Loucy (cell line): ENCODE data around the gene NID2.

Experiments
- H2AFZ ChIP-seq: fragments of 200-600 bp; sonication (generic); 2 replicates; pipeline ENCODE4 v1.6.0; 2016; ENCODE audit warnings: antibody characterized with exemption, mild to moderate bottlenecking, low read length, moderate library complexity
- H3F3A ChIP-seq: fragments of 200-600 bp; 2 replicates; pipeline ENCODE4 v1.6.0; 2016; ENCODE audit warnings: antibody characterized with exemption, low read depth, mild to moderate bottlenecking
- H3K27me3 ChIP-seq: fragments of 200-600 bp; sonication (generic); 2 replicates; pipeline ENCODE4 v1.6.1; 2014; ENCODE audit warnings: low read length, mild to moderate bottlenecking; ENCODE audit not compliant: insufficient read depth, poor library complexity, severe bottlenecking
- H3K36me3 ChIP-seq: fragments of 200-600 bp; sonication (generic); 2 replicates; pipeline ENCODE4 v1.6.1; 2016; ENCODE audit warnings: low read length; ENCODE audit not compliant: insufficient read depth
- H3K4me1 ChIP-seq: fragments of 200-600 bp; sonication (generic); 2 replicates; pipeline ENCODE4 v1.5.1; 2014; ENCODE audit warnings: low read length, mild to moderate bottlenecking; ENCODE audit not compliant: insufficient read depth, poor library complexity, severe bottlenecking
- H3K4me2 ChIP-seq: fragments of 200-600 bp; sonication (generic); 2 replicates; pipeline ENCODE4 v1.6.0; 2014; ENCODE audit warnings: antibody characterized with exemption, low read length, low read depth, mild to moderate bottlenecking; ENCODE audit not compliant: poor library complexity, severe bottlenecking
- H3K4me3 ChIP-seq: fragments of 200-600 bp; sonication (generic); 2 replicates; pipeline ENCODE4 v1.5.1; 2014; ENCODE audit warnings: low read length, mild to moderate bottlenecking, mixed read lengths; ENCODE audit not compliant: poor library complexity, severe bottlenecking
- H3K79me2 ChIP-seq: fragments of 200-600 bp; sonication (generic); 2 replicates; pipeline ENCODE4 v1.6.1; 2014; ENCODE audit warnings: low read length; ENCODE audit not compliant: insufficient read depth
- H3K9ac ChIP-seq: fragments of 200-600 bp; sonication (generic); 2 replicates; pipeline ENCODE4 v1.6.0; 2014; ENCODE audit warnings: mild to moderate bottlenecking, low read depth, low read length, moderate library complexity; ENCODE audit not compliant: poor library complexity, severe bottlenecking
- H3K9me2 ChIP-seq: fragments of 200-600 bp; sonication (generic); replicated peaks from 2 replicates; pipeline ENCODE4 v1.6.1; 2016; ENCODE audit warnings: low read depth, low read length, mixed read lengths
- H3K9me3 ChIP-seq: fragments of 200-600 bp; sonication (generic); 2 replicates; pipeline ENCODE4 v1.6.1; 2014; ENCODE audit warnings: mild to moderate bottlenecking, antibody characterized with exemption, low read length, low read depth; ENCODE audit not compliant: insufficient read depth
- H4K20me1 ChIP-seq: fragments of 200-600 bp; sonication (generic); 2 replicates; pipeline ENCODE4 v1.6.0; 2014; ENCODE audit warnings: antibody characterized with exemption, low read length, mild to moderate bottlenecking; ENCODE audit not compliant: insufficient read depth, poor library complexity, severe bottlenecking
- CTCF ChIP-seq: fragments of 200-600 bp; sonication (generic); conservative IDR thresholded peaks from 2 replicates; pipeline ENCODE4 v1.5.1; 2014; ENCODE audit warnings: mild to moderate bottlenecking, antibody characterized with exemption, low read length
- EZH2phosphoT487 ChIP-seq: fragments of 200-600 bp; IDR thresholded peaks from 2 replicates; pipeline ENCODE4 v1.6.1; 2018; ENCODE audit warnings: antibody characterized with exemption, mild to moderate bottlenecking, moderate library complexity, borderline replicate concordance

Gene NID2

DNA sequence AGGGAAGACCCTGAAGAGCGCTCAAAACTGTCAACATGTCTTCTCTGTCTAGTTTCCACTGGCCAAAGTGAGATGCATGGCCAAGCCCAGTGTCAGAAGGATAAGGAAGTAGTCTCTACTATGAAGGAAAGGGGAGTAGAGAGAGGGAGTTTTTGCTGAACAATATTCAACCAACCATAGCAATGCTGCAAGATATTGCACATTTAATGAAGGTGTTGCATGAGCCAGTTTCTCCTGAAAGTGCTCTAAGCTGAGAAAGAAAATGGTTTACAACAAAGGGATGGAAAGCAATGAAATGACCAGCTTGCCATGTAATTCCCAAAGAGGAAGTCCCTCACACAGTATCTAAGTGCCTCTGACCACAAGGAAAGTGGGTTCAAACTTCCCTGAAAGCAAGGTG lies 40.0 kb upstream of the NID2 start:
- H3K9me3 ChIP-seq: no peaks in the 10 kb centered on the region

GRCh38 chr14:52106840-52107239 lies 38.0 kb upstream of the NID2 start:
- no peaks in the 10 kb centered on the region for H4K20me1 ChIP-seq
- H3K79me2 ChIP-seq: no peaks in the 10 kb centered on the region
- no peaks in the 10 kb centered on the region for H3K36me3 ChIP-seq
- H2AFZ ChIP-seq: no peak overlapping the region
- no peaks in the 10 kb centered on the region for H3F3A ChIP-seq
- H3K27me3 ChIP-seq: no peaks in the 10 kb centered on the region
- H3K4me1 ChIP-seq: peaks cover 5% of the 10 kb centered on the region
- H3K9me2 ChIP-seq: no peaks in the 10 kb centered on the region
- no peak for TF ChIP-seq EZH2phosphoT487
- TF ChIP-seq CTCF: no peak
- H3K4me2 ChIP-seq: no peak overlapping the region
- H3K9me3 ChIP-seq: no peaks in the 10 kb centered on the region
- H3K9ac ChIP-seq: no peak overlapping the region
- H3K4me3 ChIP-seq: no peak overlapping the region

More for the DNA sequence above, 40.0 kb upstream of the NID2 start:
- H4K20me1 ChIP-seq: no peaks in the 10 kb centered on the region
- no peak overlapping the region for H3K4me2 ChIP-seq
- no peaks in the 10 kb centered on the region for H3K36me3 ChIP-seq
- no peaks in the 10 kb centered on the region for H3F3A ChIP-seq
- H3K4me3 ChIP-seq: no peak overlapping the region
- no peaks in the 10 kb centered on the region for H3K9me2 ChIP-seq
- no peaks in the 10 kb centered on the region for H3K27me3 ChIP-seq
- H3K4me1 ChIP-seq: no peaks in the 10 kb centered on the region
- no peak overlapping the region for H3K9ac ChIP-seq
- no peaks in the 10 kb centered on the region for H3K79me2 ChIP-seq
- TF ChIP-seq EZH2phosphoT487: no peak
- no peak for TF ChIP-seq CTCF
- H2AFZ ChIP-seq: no peak overlapping the region

GRCh38 chr14:52103416-52103815 lies 34.6 kb upstream of the NID2 start:
- no peak overlapping the region for H3K4me3 ChIP-seq
- no peak overlapping the region for H2AFZ ChIP-seq
- no peak overlapping the region for H3K9ac ChIP-seq
- no peaks in the 10 kb centered on the region for H3K9me3 ChIP-seq
- TF ChIP-seq EZH2phosphoT487: no peak
- TF ChIP-seq CTCF: no peak
- H3K79me2 ChIP-seq: no peaks in the 10 kb centered on the region
- no peaks in the 10 kb centered on the region for H3F3A ChIP-seq
- no peaks in the 10 kb centered on the region for H3K27me3 ChIP-seq
- H3K36me3 ChIP-seq: no peaks in the 10 kb centered on the region
- peaks cover 5% of the 10 kb centered on the region for H3K4me1 ChIP-seq
- no peak overlapping the region for H3K4me2 ChIP-seq
- H3K9me2 ChIP-seq: no peaks in the 10 kb centered on the region
- no peaks in the 10 kb centered on the region for H4K20me1 ChIP-seq
